Sigmoid colon (tissue), 7 donors: ENCODE data around the gene CSK. TPM values are rescaled to one million over a fixed set of nuclear protein-coding genes. Genes with fewer than 3 reads are reported as not detected.
A peak's percentile ranks its signal among the peaks of the same experiment; 100 is the strongest.

Experiments
- DNase-seq: peaks from one replicate; pipeline ENCODE4 v3.0.0-alpha.2; 2019
- H3K27ac ChIP-seq, 4 donors: fragments of 200-600 bp; sonication (generic); one replicate each; pipeline ENCODE4 v1.5.1; 2016 to 2019; ENCODE audit warnings: mild to moderate bottlenecking in 1 of 4
- H3K27me3 ChIP-seq, 3 donors: fragments of 200-600 bp; sonication (generic); one replicate each; pipeline ENCODE4 v1.5.1; 2019; ENCODE audit warnings: mild to moderate bottlenecking in 1 of 3
- H3K36me3 ChIP-seq, 4 donors: fragments of 200-600 bp; sonication (generic); one replicate each; pipeline ENCODE4 v1.5.1; 2016 to 2019
- H3K4me1 ChIP-seq, 4 donors: fragments of 200-600 bp; sonication (generic); one replicate each; pipeline ENCODE4 v1.5.1; 2017 to 2019
- H3K4me3 ChIP-seq, 4 donors: fragments of 200-600 bp; sonication (generic); one replicate each; pipeline ENCODE4 v1.5.1; 2017 to 2019; ENCODE audit warnings: mild to moderate bottlenecking in 2 of 4, moderate library complexity in 1 of 4
- H3K9me3 ChIP-seq, 4 donors: fragments of 200-600 bp in 3 of 4; sonication (generic) in 3 of 4; one replicate each; pipeline versions ENCODE4 v1.5.1 to v1.6.1; 2013 to 2019
- CTCF ChIP-seq, 4 experiments: fragments of 450-650 bp in 3 of 4; fragments of 200-600 bp in 1 of 4; IDR thresholded peaks; one replicate each; pipeline ENCODE4 v1.5.1; 2016 to 2019; ENCODE audit warnings: antibody characterized with exemption in 4 of 4, mild to moderate bottlenecking in 3 of 4, moderate library complexity in 2 of 4
- EP300 ChIP-seq, 4 donors: sonication (generic); formaldehyde crosslinking; IDR thresholded peaks; one replicate each; pipeline ENCODE4 v1.6.1; 2017; ENCODE audit warnings: antibody characterized with exemption in 4 of 4
- POLR2A ChIP-seq, 2 donors: fragments of 450-650 bp; IDR thresholded peaks; one replicate each; pipeline ENCODE4 v1.6.1; 2016; ENCODE audit warnings: antibody characterized with exemption in 2 of 2, mild to moderate bottlenecking in 2 of 2, moderate library complexity in 2 of 2
- POLR2AphosphoS5 ChIP-seq, 4 donors: sonication (generic); formaldehyde crosslinking; IDR thresholded peaks; one replicate each; pipeline ENCODE4 v1.6.1; 2017; ENCODE audit warnings: antibody characterized with exemption in 4 of 4
- WGBS, 2 donors: extraction: QIAGEN DNeasy Blood & Tissue Kit; methylation state at CpG; one replicate each; pipeline ENCODE4 v1.1.7; 2013; 5-methylcytosine and 5-hydroxymethylcytosine counted together
- intact Hi-C: fragments of 100-400 bp; cut with DNase I; formaldehyde crosslinking; loops from one replicate; pipeline ENCODE4 v1.15.1; 2023
- polyA plus RNA-seq, 3 donors: library from polyadenylated mRNA; stranded (reverse); fragments of 200-250 nt; gene quantifications; one replicate each; pipeline ENCODE4 v1.2.3, GENCODE V29; 2013
- total RNA-seq, 4 donors: library from RNA; depleted of rRNA; stranded (reverse); fragments of >200 nt; gene quantifications; one replicate each; pipeline ENCODE4 v1.1.0, GENCODE V29; 2016
- donor health status: healthy with polysubstance abuse.
- donor health status: Bipolar disorder and iron deficiency.
- donor health status: healthy.

The CSK gene
- total and polyA plus RNA-seq, 7 donors = 9.7 to 125 (median 22.4) TPM

DNA sequence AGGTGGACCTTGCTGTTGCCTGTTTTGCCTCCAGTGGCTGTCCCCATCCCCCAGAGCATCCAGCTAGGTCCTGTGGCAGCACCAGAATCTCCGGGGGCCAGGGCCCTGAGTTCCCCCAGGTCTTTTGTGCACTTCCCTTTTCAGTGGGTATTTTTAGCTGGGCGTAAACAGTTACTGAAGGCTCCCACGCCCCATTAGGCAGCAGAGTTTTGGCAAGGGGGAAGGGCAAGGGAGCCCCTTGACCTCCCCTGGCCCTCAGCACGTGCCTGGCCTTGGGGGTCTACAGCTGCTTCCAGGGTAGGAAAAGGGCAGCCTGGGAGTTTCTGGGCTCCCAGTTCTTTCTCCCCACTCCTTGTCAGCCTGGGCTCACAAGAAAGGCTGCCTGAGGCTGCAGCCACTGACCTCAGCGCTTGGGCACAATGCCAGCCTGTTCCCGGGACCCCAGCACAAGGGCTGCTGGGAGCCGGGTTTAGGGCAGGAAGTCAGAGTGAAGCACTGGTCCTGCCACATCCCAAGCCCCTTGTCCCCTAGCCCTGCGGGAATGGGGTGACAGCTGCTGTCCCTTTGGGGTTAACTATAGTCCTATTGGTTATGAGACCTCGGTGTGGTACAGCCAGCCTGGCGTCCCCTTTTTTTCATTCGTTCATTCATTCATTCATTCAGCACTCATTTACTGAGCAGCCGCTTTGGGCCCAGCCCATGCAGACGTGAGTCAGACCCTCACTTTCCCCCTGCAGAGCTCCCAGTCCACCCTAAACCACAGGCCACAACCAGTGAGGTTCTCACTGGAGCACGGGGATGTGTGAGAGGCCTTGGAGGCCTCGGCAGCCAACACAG is 8.4 kb downstream of the CSK start:
- no peaks in the 10 kb centered on the region for H3K27me3 ChIP-seq
- 22 to 36% methylated on average over 15 of the region's 15 CpGs for WGBS, 2 donors
- H3K27ac ChIP-seq = peak overlapping the region; percentile 43 to 72 (median 63)
- no peaks in the 10 kb centered on the region for H3K36me3 ChIP-seq
- peak; percentile 82 for DNase-seq
- H3K4me3 ChIP-seq = no peak overlapping the region
- intact Hi-C loops = no loop called here
- no peaks in the 10 kb centered on the region for H3K9me3 ChIP-seq
- TF ChIP-seq EP300 (IDR thresholded peaks at IDR 0.05) (no peak), POLR2AphosphoS5 (IDR thresholded peaks at IDR 0.05) (no peak), POLR2A (IDR thresholded peaks at IDR 0.05) (no peak), CTCF (IDR thresholded peaks at IDR 0.05) (no peak)
- peaks cover 0 to 71% (median 64%) of the 10 kb centered on the region in 4 donors for H3K4me1 ChIP-seq

DNA sequence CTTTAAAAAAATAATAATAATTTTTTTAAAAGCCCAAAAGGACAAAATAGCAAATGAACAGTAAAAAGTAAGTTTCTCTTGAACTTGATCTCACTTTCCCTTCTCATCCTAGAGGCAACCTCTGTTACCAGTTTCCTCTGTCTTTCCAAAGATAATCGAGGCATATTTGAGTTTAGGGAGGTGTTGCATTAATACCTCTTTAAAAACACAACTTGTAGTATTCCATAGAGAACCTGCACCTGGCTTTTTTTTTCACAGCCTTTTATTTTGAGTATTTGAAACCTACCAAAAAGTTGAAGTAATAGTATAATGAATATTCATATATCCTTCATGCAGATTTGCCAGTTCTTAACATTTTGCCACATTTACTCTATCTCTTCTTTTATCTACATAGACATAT is 9.1 kb downstream of the CSK start:
- Histone ChIP-seq H3K4me3 (no peak overlapping the region), H3K9me3 (no peaks in the 10 kb centered on the region), H3K27ac (peak overlapping the region in 3 of 4 donors; percentile 43 to 72 (median 64)), H3K27me3 (no peaks in the 10 kb centered on the region), H3K36me3 (no peaks in the 10 kb centered on the region), H3K4me1 (peaks cover 0 to 64% (median 59%) of the 10 kb centered on the region in 4 donors)
- no peak for TF ChIP-seq CTCF (IDR thresholded peaks at IDR 0.05)
- no peak for TF ChIP-seq POLR2A (IDR thresholded peaks at IDR 0.05)
- no peak for TF ChIP-seq EP300 (IDR thresholded peaks at IDR 0.05)
- no peak for TF ChIP-seq POLR2AphosphoS5 (IDR thresholded peaks at IDR 0.05)
- WGBS, 2 donors = 28 to 29% methylated on average over 1 of the region's 1 CpG
- no peak for DNase-seq
- intact Hi-C loops = no loop called here

GRCh38 chr15:74791667-74792066 is 9.8 kb downstream of the CSK start:
- TF ChIP-seq CTCF (IDR thresholded peaks at IDR 0.05) (no peak), POLR2A (IDR thresholded peaks at IDR 0.05) (no peak), EP300 (IDR thresholded peaks at IDR 0.05) (no peak), POLR2AphosphoS5 (IDR thresholded peaks at IDR 0.05) (no peak)
- no peaks in the 10 kb centered on the region for H3K27me3 ChIP-seq
- peaks cover 0 to 57% (median 54%) of the 10 kb centered on the region in 4 donors for H3K4me1 ChIP-seq
- no peaks in the 10 kb centered on the region for H3K9me3 ChIP-seq
- intact Hi-C loops = no loop called here
- WGBS, 2 donors = 78 to 80% methylated on average over 7 of the region's 7 CpGs
- H3K4me3 ChIP-seq = no peak overlapping the region
- no peaks in the 10 kb centered on the region for H3K36me3 ChIP-seq
- no peak overlapping the region for H3K27ac ChIP-seq
- no peak for DNase-seq

DNA sequence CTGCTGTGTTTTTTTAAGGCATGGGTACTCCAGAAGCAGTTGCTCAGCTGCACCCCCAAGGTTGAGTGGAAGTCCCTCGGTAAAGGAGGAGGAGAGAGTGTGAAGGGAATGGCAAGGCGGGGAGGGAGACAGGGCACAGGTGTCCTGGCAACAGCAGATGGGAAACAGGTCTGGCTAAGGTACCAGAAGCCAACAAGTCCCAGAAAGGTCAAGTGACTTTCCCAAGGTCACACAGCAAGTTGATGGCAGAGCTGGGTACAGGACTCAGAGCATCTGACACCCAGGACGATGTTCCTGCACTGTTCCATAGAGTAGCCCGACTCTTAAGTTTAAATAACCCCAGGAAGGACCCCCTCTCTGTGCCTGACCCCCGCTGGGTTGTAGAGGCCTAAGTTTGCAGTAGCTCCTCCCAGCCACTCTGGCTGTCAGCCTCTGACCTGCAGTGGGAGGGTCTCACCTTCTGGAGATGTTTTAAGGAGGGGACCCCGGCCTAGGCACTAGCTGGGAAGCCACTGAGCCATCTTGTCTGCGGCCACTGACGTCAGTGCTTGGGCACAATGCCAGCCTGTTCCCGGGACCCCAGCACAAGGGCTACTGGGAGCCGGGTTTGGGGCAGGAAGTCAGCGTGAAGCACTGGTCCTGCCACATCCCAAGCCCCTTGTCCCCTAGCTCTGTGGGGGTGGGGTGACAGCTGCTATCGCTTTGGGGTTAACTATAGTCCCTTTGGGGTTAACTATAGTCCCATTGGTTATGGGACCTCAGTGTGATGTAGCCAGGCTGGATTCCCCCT is 10.5 kb downstream of the CSK start:
- H3K27ac ChIP-seq = no peak overlapping the region
- no peak overlapping the region for H3K4me3 ChIP-seq
- no peaks in the 10 kb centered on the region for H3K9me3 ChIP-seq
- peaks cover 0 to 50% (median 46%) of the 10 kb centered on the region in 4 donors for H3K4me1 ChIP-seq
- 67 to 76% methylated on average over 12 of the region's 12 CpGs for WGBS, 2 donors
- intact Hi-C loops = no loop called here
- TF ChIP-seq POLR2A (IDR thresholded peaks at IDR 0.05) = no peak
- TF ChIP-seq CTCF (IDR thresholded peaks at IDR 0.05) = no peak
- TF ChIP-seq POLR2AphosphoS5 (IDR thresholded peaks at IDR 0.05) = no peak
- H3K27me3 ChIP-seq = no peaks in the 10 kb centered on the region
- peak; percentile 62 for DNase-seq
- H3K36me3 ChIP-seq = no peaks in the 10 kb centered on the region
